Activated T-cell treated with anti-CD3 and anti-CD28 coated beads, Interleukin-2, amount 50 U/mL, for 4 hours (primary cell): ENCODE data around the gene MAP7. TPM values are rescaled to one million over a fixed set of nuclear protein-coding genes. Genes with fewer than 3 reads are reported as not detected.
"Not testable (repeated sequence)": the region's sequence is repeated elsewhere in the genome, so short reads cannot be mapped to it uniquely, and the experiment has no call there.

Experiments used
- ATAC-seq, 2 donors: fragments of 200-7000 bp; cut with Tn5 transposase; one replicate each; pipeline ENCODE4 v1.10.0; 2021
- DNase-seq: peaks from one replicate; pipeline ENCODE4 v3.0.0-alpha.2; 2020
- H3K27me3 Mint-ChIP-seq: one replicate; pipeline ENCODE4 v1.8.0; 2021; ENCODE audit warnings: low read depth, mixed read lengths
- H3K36me3 Mint-ChIP-seq: one replicate; pipeline ENCODE4 v1.8.0; 2022; ENCODE audit warnings: mixed read lengths; ENCODE audit not compliant: insufficient read depth
- H3K4me1 Mint-ChIP-seq: one replicate; pipeline ENCODE4 v1.8.0; 2021; ENCODE audit warnings: low read depth, mixed read lengths
- H3K4me3 Mint-ChIP-seq: one replicate; pipeline ENCODE4 v1.8.0; 2021; ENCODE audit warnings: mild to moderate bottlenecking, moderate library complexity, mixed read lengths
- H3K9me3 Mint-ChIP-seq: one replicate; pipeline ENCODE4 v1.8.0; 2021; ENCODE audit warnings: mixed read lengths
- total RNA-seq, 3 donors: library from RNA; stranded (reverse); gene quantifications; one replicate each; pipeline ENCODE4 v1.2.1, GENCODE V29; 2021

Gene MAP7
- total RNA-seq, 3 donors from 2014 or later, result 0.46 to 1.3 (median 0.49) TPM

DNA sequence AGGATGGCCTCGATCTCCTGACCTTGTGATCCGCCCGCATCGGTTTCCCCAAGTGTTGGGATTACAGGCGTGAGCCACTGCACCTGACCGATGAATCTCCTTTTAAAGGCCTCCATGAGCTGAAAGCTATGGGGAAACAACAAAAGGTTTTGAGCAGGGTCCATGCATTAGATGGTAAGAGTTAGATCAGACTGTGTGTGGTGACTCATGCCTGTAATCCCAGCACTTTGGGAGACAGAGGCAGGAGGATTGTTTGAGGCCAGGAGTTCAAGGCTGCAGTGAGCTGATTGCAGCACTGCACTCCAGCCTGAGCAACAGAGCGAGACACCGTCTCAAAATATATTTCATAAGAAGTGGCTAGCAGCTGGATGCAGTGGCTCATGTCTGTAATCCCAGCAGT is 219.6 kb downstream of the MAP7 start:
- Mint-ChIP-seq H3K27me3 (no peaks in the 10 kb centered on the region), H3K4me3 (no peak overlapping the region)

DNA sequence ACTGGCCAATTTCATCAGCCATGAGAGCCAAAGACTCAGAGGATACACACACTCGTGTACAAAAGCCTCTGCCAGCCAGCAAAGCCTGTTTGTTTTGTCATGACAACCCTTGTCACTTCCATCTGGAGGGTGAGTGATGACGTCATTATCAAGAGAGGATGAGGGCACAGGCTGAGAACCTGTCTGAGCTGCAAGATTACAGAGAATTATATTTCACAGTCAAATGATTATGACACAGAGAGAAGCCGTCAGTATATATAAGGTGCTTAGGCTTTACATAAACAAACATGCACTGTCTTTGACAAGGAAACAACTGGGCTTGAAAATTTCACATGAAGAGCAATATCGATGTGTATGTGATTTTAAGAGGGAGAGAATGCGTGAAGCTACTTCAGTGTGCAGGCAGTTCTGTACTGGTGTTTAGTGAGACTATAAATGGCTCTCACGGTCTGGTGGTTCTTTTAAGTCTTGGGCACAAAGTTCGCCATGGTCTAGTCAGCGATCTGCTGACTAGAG is 224.1 kb downstream of the MAP7 start:
- DNase-seq (no peak), ATAC-seq (no peak)
- no peaks in the 10 kb centered on the region for H3K27me3 Mint-ChIP-seq
- H3K4me1 Mint-ChIP-seq, result no peaks in the 10 kb centered on the region
- no peak overlapping the region for H3K4me3 Mint-ChIP-seq
- no peaks in the 10 kb centered on the region for H3K9me3 Mint-ChIP-seq
- H3K36me3 Mint-ChIP-seq, result no peaks in the 10 kb centered on the region

More for the DNA sequence above, 219.6 kb downstream of the MAP7 start:
- DNase-seq (no peak), ATAC-seq (no peak)
- Mint-ChIP-seq H3K4me1 (no peaks in the 10 kb centered on the region), H3K9me3 (no peaks in the 10 kb centered on the region), H3K36me3 (no peaks in the 10 kb centered on the region)

DNA sequence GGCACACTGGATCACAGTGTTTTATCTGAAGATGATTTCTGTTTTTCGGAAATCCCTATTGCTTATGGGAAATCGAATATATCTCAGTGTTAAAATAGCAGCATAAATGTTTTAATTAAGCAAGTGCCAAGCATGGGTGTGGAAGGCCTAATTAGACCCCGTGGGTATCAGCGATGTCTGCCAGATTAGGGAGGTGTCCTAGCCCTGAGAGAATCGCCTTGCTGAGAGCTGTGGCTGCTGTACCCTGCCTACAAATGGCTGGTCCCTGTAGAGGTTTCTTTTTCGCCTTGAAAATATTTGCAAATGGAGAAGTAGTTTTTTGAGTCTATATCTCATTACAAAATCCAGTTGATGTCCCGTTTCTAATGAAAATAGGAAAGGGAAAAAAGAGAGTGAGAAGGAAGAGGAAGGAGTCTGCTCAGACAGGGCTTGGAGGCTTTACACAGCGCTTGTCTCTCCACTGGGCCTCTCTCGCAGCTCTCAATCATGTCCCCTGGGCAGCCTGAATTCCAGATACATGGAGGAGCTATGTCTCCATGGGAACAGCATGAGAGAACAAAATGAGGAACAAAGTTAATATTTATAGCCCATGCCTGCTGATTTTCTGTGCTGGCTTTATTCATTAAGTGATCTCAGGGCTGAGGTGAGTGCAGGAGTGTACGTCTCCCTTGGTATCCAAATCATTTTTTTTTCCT is 225.4 kb downstream of the MAP7 start:
- ATAC-seq (no peak), DNase-seq (no peak)
- Mint-ChIP-seq H3K9me3 (no peaks in the 10 kb centered on the region), H3K27me3 (no peaks in the 10 kb centered on the region), H3K36me3 (no peaks in the 10 kb centered on the region), H3K4me1 (no peaks in the 10 kb centered on the region), H3K4me3 (no peak overlapping the region)

DNA sequence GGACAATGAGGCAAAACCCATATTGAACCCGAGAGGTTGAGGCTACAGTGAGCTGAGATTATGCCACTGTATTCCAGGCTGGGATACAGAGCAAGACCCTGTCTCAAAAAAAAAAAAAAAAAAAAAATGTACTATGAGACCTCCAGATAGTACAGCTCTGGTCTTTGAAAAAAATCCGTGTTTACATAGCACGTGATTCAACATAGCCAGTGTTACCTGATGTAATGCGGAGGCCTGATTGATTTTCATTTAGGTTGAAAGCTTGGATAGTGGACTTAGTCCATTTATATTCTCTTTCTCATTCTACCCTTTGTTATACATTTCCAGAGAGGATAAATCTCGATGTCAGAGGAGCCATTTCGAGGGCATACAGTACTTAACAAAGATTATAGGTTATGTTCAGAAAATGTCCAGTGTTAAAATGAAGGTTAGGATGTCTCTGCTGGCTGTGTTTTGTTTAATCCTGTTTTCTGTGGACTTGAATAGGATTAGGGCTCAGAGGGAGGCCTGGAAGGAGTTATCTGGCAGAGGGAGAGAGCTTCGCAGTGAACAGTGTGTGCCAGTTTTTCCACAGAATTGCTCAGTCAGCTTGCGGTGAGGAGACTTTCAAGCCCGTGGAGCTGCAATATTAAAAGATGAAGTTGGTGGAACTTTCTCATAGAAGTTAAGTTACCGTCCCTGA is 226.7 kb downstream of the MAP7 start:
- Mint-ChIP-seq H3K36me3 (no peaks in the 10 kb centered on the region), H3K4me3 (no peak overlapping the region), H3K4me1 (no peaks in the 10 kb centered on the region), H3K27me3 (no peaks in the 10 kb centered on the region), H3K9me3 (no peaks in the 10 kb centered on the region)
- ATAC-seq (no peak), DNase-seq (no peak)

DNA sequence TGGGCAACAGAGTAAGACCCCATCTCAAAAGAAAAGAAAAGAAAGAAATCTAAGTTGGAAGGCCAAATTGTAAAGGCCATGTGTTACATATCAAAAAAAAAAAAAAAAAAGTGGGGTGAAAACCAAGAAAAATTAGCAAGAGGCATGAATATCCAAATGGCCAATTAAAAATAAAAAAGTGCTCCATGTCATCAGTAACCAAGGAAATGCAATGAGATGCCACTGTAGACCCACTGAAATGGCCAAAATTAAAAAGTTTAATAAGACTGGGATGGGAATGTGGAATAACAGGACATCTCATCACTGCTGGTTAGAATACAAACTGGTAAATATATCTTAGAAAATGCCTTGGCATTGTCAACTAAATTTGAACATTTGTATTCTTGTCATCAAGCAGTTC is 230.5 kb downstream of the MAP7 start:
- Mint-ChIP-seq H3K4me3 (no peak overlapping the region), H3K4me1 (no peaks in the 10 kb centered on the region), H3K9me3 (no peaks in the 10 kb centered on the region), H3K27me3 (no peaks in the 10 kb centered on the region), H3K36me3 (no peaks in the 10 kb centered on the region)
- ATAC-seq (no peak), DNase-seq (no peak)

DNA sequence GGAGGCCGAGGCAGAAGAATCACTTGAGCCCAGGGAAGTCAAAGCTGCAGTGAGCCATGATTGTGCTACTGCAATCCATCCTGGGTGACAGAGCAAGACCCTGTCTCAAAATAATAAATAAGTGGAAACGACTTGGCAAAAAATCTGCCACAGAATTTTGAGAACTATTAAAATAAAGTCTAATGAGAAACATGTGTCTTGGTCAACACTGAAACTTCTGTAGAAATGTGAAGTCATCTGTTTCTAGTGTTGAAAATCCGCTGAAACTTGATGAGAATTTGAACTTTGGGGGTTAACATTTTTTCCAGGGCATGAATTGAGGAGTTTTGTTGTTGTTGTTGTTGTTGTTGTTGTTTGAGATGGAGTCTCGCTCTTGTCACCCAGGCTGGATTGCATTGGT is 231.5 kb downstream of the MAP7 start:
- Mint-ChIP-seq H3K4me3 (no peak overlapping the region), H3K27me3 (no peaks in the 10 kb centered on the region), H3K9me3 (no peaks in the 10 kb centered on the region), H3K36me3 (no peaks in the 10 kb centered on the region), H3K4me1 (no peaks in the 10 kb centered on the region)
- no peak for ATAC-seq
- no peak for DNase-seq

DNA sequence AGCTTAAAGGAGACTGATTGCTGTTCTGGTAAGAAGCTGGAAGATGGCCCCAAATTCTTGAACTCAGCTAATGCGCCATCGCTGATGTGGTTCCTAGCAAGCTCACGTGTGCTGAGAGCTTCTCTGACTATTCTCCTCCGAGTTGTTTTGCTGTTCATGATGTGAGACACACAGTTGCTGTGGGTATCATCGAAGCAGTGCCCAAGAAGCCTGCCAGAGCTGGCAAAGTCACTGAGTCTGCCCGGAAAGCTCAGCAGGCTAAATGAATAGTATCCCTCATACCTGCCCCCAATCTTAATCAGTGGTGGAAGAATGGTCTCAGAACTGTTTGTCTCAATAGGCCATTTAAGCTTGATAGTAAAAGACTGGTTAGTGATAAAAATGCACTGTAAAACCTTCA is 232.3 kb downstream of the MAP7 start:
- H3K4me1 Mint-ChIP-seq, result no peaks in the 10 kb centered on the region
- H3K27me3 Mint-ChIP-seq, result peaks cover 3% of the 10 kb centered on the region
- no peak for DNase-seq
- no peak overlapping the region for H3K4me3 Mint-ChIP-seq
- no peaks in the 10 kb centered on the region for H3K36me3 Mint-ChIP-seq
- H3K9me3 Mint-ChIP-seq, result no peaks in the 10 kb centered on the region
- ATAC-seq, result no peak

DNA sequence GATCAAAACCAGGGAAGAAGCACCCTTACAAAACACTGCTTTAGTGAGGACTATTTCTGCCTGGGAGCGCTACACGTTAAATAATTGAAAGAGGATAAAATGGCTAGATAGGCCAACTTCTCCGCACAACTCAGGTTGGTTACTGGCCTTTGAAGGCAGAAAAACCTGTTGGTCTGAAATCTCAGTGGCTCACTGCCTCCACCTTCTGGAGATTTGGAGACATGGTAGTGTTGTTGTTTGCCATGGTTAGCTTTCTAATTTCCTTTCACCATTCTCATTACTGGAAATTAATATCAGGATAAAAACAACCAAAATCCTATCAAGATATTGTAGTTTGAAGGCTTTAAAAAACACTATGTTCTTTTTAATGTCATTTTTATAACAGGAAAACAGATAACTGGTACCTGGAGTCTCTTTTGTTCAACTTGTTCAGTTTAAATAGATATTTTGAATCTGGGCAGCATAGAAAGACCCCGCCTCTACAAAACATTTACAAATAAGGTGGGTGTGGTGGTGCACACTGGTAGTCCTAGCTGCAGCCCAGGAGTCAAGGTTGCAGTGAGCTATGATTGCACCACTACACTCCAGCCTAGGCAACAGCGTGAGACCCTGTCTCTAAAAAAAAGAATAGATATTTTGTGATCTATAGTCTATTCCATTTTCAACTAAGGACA is 233.1 kb downstream of the MAP7 start:
- Mint-ChIP-seq H3K4me1 (no peaks in the 10 kb centered on the region), H3K36me3 (no peaks in the 10 kb centered on the region), H3K4me3 (no peak overlapping the region), H3K9me3 (no peaks in the 10 kb centered on the region), H3K27me3 (peaks cover 3% of the 10 kb centered on the region)
- peak; percentile 69 to 80 for ATAC-seq
- DNase-seq, result peak; percentile 48

DNA sequence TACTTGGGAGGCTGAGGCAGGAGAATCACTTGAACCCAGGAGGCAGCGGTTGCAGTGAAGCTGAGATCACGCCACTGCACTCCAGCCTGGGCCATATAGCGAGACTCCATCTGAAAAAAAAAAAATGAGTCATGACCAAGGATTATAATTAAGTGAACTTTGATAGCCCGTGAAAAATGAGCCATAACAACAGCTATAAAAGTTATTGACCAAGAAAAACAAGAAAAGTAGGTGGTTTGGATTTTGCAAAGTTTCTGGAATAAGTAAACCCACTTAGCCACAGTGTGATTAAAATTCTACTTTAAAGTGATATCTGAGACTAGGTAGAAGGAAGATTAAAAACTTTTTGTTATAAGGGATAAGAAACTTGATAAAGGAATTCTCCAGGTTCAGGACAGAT is 234.6 kb downstream of the MAP7 start:
- Mint-ChIP-seq H3K36me3 (no peaks in the 10 kb centered on the region), H3K4me1 (no peaks in the 10 kb centered on the region), H3K9me3 (no peaks in the 10 kb centered on the region), H3K4me3 (no peak overlapping the region), H3K27me3 (peaks cover 3% of the 10 kb centered on the region)
- no peak for ATAC-seq
- DNase-seq, result no peak

DNA sequence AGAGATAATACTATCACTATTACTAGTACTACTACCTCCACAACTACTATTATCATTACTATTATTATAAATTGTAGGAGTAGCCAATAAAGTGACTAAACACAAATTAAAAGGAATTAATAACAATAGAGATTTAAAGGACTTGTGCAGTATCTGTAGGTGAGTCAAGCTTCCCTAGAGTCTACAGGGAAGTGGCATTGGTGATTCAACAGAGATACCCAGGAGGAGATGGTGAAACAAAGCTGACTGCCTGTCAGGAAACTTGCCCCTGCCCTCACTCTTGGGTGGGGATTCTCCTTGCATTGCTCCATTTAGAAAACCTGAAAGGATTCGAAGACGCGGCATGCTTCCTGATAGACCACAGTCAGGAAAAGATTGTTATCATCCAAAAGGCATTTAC is 237.2 kb downstream of the MAP7 start:
- Mint-ChIP-seq H3K27me3 (peaks cover 3% of the 10 kb centered on the region), H3K4me1 (no peaks in the 10 kb centered on the region), H3K36me3 (no peaks in the 10 kb centered on the region), H3K9me3 (no peaks in the 10 kb centered on the region), H3K4me3 (no peak overlapping the region)
- ATAC-seq, result no peak
- DNase-seq, result no peak

DNA sequence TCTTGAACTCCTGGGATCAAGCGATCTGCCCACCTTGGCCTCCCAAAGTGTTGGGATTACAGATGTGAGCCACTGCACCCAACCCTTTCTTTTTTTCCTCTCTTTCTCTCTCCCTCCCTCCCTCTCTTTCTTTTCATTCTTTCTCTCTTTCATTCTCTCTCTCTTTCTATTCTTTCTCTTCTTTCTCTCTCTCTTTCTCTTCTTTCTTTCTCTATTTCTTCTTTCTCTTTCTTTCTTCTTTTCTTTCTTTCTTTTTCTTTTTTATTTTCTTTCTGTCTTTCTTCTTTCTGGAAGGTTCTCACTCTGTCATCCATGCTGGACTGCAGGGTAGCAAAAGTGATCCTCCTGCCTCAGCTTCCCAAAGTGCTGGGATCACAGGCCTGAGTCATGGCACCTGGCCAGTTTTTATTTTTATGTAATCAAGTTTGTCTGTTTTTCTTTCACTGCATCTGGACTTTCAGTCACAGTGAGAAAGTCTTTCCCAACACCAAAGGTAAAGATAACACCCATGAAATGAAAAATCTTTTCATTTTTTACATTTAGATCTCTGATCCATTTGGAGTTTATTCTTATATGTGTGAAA is 240.4 kb downstream of the MAP7 start:
- DNase-seq (no peak), ATAC-seq (no peak)
- Mint-ChIP-seq H3K36me3 (no peaks in the 10 kb centered on the region), H3K27me3 (peaks cover 3% of the 10 kb centered on the region), H3K4me3 (no peak overlapping the region), H3K9me3 (no peaks in the 10 kb centered on the region), H3K4me1 (no peaks in the 10 kb centered on the region)

DNA sequence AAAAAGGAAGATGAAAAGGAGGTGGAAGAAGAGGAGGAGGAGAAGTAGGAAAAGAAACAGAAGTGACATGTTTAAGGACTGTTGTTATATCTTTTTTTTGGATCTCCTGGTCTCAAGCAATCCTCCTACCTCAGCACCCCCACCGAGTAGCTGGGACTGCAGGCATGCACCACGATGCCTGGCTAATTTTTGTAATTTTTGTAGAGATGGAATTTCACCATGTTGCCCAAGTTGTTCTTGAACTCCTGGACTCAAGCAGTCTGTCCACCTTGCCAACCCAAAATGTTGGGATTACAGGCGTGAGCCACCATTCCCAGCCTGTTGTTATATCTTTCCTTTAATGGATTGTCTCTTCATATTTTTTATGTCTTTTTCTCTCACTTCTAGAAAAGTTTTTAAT is 241.1 kb downstream of the MAP7 start:
- no peak for ATAC-seq
- Mint-ChIP-seq H3K4me3 (no peak overlapping the region), H3K36me3 (no peaks in the 10 kb centered on the region), H3K4me1 (no peaks in the 10 kb centered on the region), H3K9me3 (no peaks in the 10 kb centered on the region), H3K27me3 (peaks cover 3% of the 10 kb centered on the region)
- DNase-seq, result no peak

DNA sequence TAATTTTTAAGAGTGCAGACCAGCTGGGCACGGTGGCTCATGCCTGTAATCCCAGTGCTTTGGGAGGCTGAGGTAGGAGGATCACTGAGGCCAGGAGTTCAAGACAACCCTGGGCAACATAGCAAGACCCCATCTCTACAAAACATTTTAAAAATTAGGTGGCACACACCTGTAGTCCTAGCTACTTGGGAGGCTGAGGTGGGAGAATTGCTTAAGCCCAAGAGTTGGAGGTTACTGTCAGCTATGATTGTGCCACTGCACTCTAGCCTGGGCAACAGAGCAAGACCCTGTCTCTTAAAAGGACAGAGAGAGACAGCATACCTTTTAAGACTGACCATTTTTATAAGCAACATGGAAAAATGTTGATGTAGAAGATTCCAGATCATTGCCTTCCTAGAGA is 241.8 kb downstream of the MAP7 start:
- H3K9me3 Mint-ChIP-seq, H3K36me3 Mint-ChIP-seq, H3K27me3 Mint-ChIP-seq, ATAC-seq, H3K4me3 Mint-ChIP-seq, DNase-seq, H3K4me1 Mint-ChIP-seq: not testable (repeated sequence)

DNA sequence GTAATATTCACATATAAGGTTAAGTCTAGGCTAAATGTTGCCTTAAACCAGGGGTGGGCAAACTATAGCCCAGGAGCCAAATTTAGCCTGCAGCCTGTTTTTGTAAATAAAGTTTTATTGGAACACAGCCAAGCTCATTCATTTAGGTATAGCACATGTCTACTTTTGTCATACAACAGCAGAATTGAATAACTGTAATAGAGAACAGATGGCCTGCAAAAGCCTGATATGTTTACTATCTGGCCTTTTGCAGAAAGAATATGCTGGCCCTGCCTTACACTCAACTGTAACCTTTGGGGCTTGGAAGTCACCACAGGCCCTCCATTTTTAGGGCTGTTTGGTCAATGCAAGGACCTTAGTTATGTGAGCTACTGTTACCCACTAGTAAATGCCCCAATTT is 242.9 kb downstream of the MAP7 start:
- Mint-ChIP-seq H3K4me3 (no peak overlapping the region), H3K36me3 (no peaks in the 10 kb centered on the region), H3K9me3 (peaks cover 2% of the 10 kb centered on the region), H3K27me3 (no peaks in the 10 kb centered on the region), H3K4me1 (no peaks in the 10 kb centered on the region)
- no peak for DNase-seq
- ATAC-seq, result no peak
